Measurements from ENCODE around the gene AKR7A2. TPM values are rescaled to one million over a fixed set of nuclear protein-coding genes. Genes with fewer than 3 reads are reported as not detected.

AKR7A2 gene
- total RNA-seq, 2 donors from 2014 or later: 24.1 to 45.1 TPM

- H3K27me3 ChIP-seq: no peaks in the 10 kb centered on the region
- TF ChIP-seq POLR2A (IDR thresholded peaks at IDR 0.05): no peak
- no peak for TF ChIP-seq CTCF (IDR thresholded peaks at IDR 0.05)
- no peak for DNase-seq
- no peaks in the 10 kb centered on the region for H3K4me1 ChIP-seq
- H3K4me3 ChIP-seq: no peak overlapping the region
- intact Hi-C loops (cut with DNase I): no loop called here
- H3K27ac ChIP-seq: no peak overlapping the region
- ATAC-seq: no peak
- H3K36me3 ChIP-seq (replicated peaks in 1 of 2; ENCODE audit: insufficient read depth in 1 of 2, low read depth in 2 of 2): peaks cover 0 to 27% of the 10 kb centered on the region in 2 donors
- no peaks in the 10 kb centered on the region for H3K9me3 ChIP-seq
- 77 to 95% methylated on average over 2 to 8 of the region's 8 CpGs for WGBS, 2 donors
These were observed 41.7 kb upstream of the AKR7A2 start for GRCh38 chr1:19353596-19353995.

GRCh38 chr1:19352839-19353238, 40.9 kb upstream of the AKR7A2 start:
- DNase-seq (no peak), ATAC-seq (no peak)
- Histone ChIP-seq H3K4me1 (no peaks in the 10 kb centered on the region), H3K27me3 (no peaks in the 10 kb centered on the region), H3K36me3 (replicated peaks in 1 of 2; ENCODE audit: insufficient read depth in 1 of 2, low read depth in 2 of 2) (peaks cover 0 to 27% of the 10 kb centered on the region in 2 donors), H3K4me3 (no peak overlapping the region), H3K27ac (no peak overlapping the region), H3K9me3 (no peaks in the 10 kb centered on the region)
- TF ChIP-seq CTCF (IDR thresholded peaks at IDR 0.05): no peak
- TF ChIP-seq POLR2A (IDR thresholded peaks at IDR 0.05): no peak
- 94 to 98% methylated on average over 13 to 14 of the region's 14 CpGs for WGBS, 2 donors
- intact Hi-C loops (cut with DNase I): no loop called here

GRCh38 chr1:19351873-19352272, 39.9 kb upstream of the AKR7A2 start:
- H3K4me3 ChIP-seq: no peak overlapping the region
- intact Hi-C loops (cut with DNase I): no loop called here
- ATAC-seq (no peak), DNase-seq (no peak)
- no peak overlapping the region for H3K27ac ChIP-seq
- no peaks in the 10 kb centered on the region for H3K27me3 ChIP-seq
- H3K9me3 ChIP-seq: no peaks in the 10 kb centered on the region
- TF ChIP-seq POLR2A (IDR thresholded peaks at IDR 0.05) (no peak), CTCF (IDR thresholded peaks at IDR 0.05) (no peak)
- no peaks in the 10 kb centered on the region for H3K4me1 ChIP-seq
- peaks cover 0 to 27% of the 10 kb centered on the region in 2 donors for H3K36me3 ChIP-seq (replicated peaks in 1 of 2; ENCODE audit: insufficient read depth in 1 of 2, low read depth in 2 of 2)
- 84 to 92% methylated on average over 2 to 10 of the region's 10 CpGs for WGBS, 2 donors

DNA sequence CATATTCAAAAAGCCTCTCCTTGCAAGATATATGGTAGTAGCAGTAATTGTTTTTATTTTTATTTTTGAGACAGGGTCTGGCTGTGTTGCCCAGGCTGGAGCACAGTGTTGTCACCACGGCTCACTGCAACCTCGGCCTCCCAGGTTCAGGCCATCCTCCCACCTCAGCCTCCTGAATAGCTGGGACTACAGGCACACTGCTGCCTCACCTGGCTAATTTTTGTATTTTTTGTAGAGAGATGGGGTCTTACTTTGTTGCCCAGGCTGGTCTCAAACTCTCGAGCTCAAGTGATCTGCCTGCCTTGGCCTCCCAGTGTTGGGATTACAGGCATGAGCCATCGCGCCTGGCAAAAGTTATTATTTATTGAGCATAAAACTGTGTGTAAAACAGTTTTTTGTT, 38.6 kb upstream of the AKR7A2 start:
- Histone ChIP-seq H3K4me1 (no peaks in the 10 kb centered on the region), H3K9me3 (no peaks in the 10 kb centered on the region), H3K36me3 (replicated peaks in 1 of 2; ENCODE audit: insufficient read depth in 1 of 2, low read depth in 2 of 2) (peaks cover 0 to 18% of the 10 kb centered on the region in 2 donors), H3K4me3 (no peak overlapping the region), H3K27ac (no peak overlapping the region), H3K27me3 (no peaks in the 10 kb centered on the region)
- no peak for DNase-seq
- TF ChIP-seq CTCF (IDR thresholded peaks at IDR 0.05) (no peak), POLR2A (IDR thresholded peaks at IDR 0.05) (no peak)
- WGBS, 2 donors: 94% methylated on average over 5 of the region's 5 CpGs
- ATAC-seq: no peak
- intact Hi-C loops (cut with DNase I): no loop called here

GRCh38 chr1:19349999-19350398, 38.1 kb upstream of the AKR7A2 start:
- intact Hi-C loops (cut with DNase I): no loop called here
- no peak for ATAC-seq
- H3K36me3 ChIP-seq (replicated peaks in 1 of 2; ENCODE audit: insufficient read depth in 1 of 2, low read depth in 2 of 2): peaks cover 0 to 16% of the 10 kb centered on the region in 2 donors
- no peak for DNase-seq
- H3K4me1 ChIP-seq: no peaks in the 10 kb centered on the region
- no peak overlapping the region for H3K27ac ChIP-seq
- TF ChIP-seq CTCF (IDR thresholded peaks at IDR 0.05): no peak
- no peak for TF ChIP-seq POLR2A (IDR thresholded peaks at IDR 0.05)
- H3K4me3 ChIP-seq: no peak overlapping the region
- no peaks in the 10 kb centered on the region for H3K27me3 ChIP-seq
- 91% methylated on average over 14 to 17 of the region's 17 CpGs for WGBS, 2 donors
- H3K9me3 ChIP-seq: no peaks in the 10 kb centered on the region
